HEK293T (cell line): ENCODE measurements around the gene OPCML.
A peak's percentile ranks its signal among the peaks of the same experiment; 100 is the strongest.

Experiments
- CTCF ChIA-PET: fragments of 350-600 bp; formaldehyde crosslinking; extraction: SDS; loops from one replicate; lab custom pipeline; 2021; ENCODE audit warnings: antibody characterized with exemption, inconsistent platforms; lab: Yijun Ruan, JAX
- POLR2A ChIA-PET: fragments of 350-600 bp; formaldehyde crosslinking; extraction: SDS; loops from one replicate; lab custom pipeline; 2020; ENCODE audit warnings: antibody characterized with exemption, inconsistent platforms; lab: Yijun Ruan, JAX
- DNase-seq: peaks from one replicate; pipeline ENCODE4 v3.0.0; 2012; ENCODE audit warnings: mixed read lengths; ENCODE audit errors: extremely low spot score
- ARNT ChIP-seq: fragments of 450-650 bp; IDR thresholded peaks from 2 replicates; pipeline ENCODE4 v1.6.1; 2017; ENCODE audit warnings: mild to moderate bottlenecking
- BHLHE40 ChIP-seq: fragments of 450-650 bp; IDR thresholded peaks from 2 replicates; pipeline ENCODE4 v1.6.1; 2016; ENCODE audit warnings: mild to moderate bottlenecking, moderate library complexity, borderline replicate concordance
- CTBP1 ChIP-seq: fragments of 450-650 bp; IDR thresholded peaks from 2 replicates; pipeline ENCODE4 v1.6.1; 2016; ENCODE audit warnings: borderline replicate concordance
- ELF4 ChIP-seq: fragments of 450-650 bp; IDR thresholded peaks from 2 replicates; pipeline ENCODE4 v1.6.1; 2017; ENCODE audit warnings: antibody characterized with exemption
- FOXA1 ChIP-seq: fragments of 450-650 bp; IDR thresholded peaks from 2 replicates; pipeline ENCODE4 v1.6.1; 2016; ENCODE audit warnings: mild to moderate bottlenecking
- FOXK2 ChIP-seq: fragments of 450-650 bp; IDR thresholded peaks from 2 replicates; pipeline ENCODE4 v1.6.1; 2016; ENCODE audit warnings: mild to moderate bottlenecking
- FOXM1 ChIP-seq: fragments of 450-650 bp; IDR thresholded peaks from 2 replicates; pipeline ENCODE4 v1.6.1; 2017; ENCODE audit warnings: mild to moderate bottlenecking, borderline replicate concordance
- HDGF ChIP-seq: fragments of 450-650 bp; IDR thresholded peaks from 2 replicates; pipeline ENCODE4 v1.6.1; 2017; ENCODE audit warnings: antibody characterized with exemption, borderline replicate concordance
- L3MBTL2 ChIP-seq: fragments of 450-650 bp; conservative IDR thresholded peaks from 2 replicates; pipeline ENCODE4 v1.6.1; 2016; ENCODE audit warnings: mild to moderate bottlenecking
- LEF1 ChIP-seq: fragments of 450-650 bp; IDR thresholded peaks from 2 replicates; pipeline ENCODE4 v1.6.1; 2017; ENCODE audit warnings: mild to moderate bottlenecking, borderline replicate concordance
- NFRKB ChIP-seq: fragments of 450-650 bp; IDR thresholded peaks from 2 replicates; pipeline ENCODE4 v1.6.1; 2016; ENCODE audit warnings: mild to moderate bottlenecking, moderate library complexity
- SP1 ChIP-seq: fragments of 450-650 bp; IDR thresholded peaks from 2 replicates; pipeline ENCODE4 v1.6.1; 2017
- SUZ12 ChIP-seq: fragments of 450-650 bp; IDR thresholded peaks from 2 replicates; pipeline ENCODE4 v1.6.1; 2016; ENCODE audit warnings: mild to moderate bottlenecking
- TARDBP ChIP-seq: fragments of 450-650 bp; IDR thresholded peaks from 2 replicates; pipeline ENCODE4 v1.6.1; 2016
- ZNF384 ChIP-seq: fragments of 450-650 bp; IDR thresholded peaks from 2 replicates; pipeline ENCODE4 v1.6.1; 2016
- TF ChIP-seq, protein P1 (sequence below): fragments of 450-650 bp; IDR thresholded peaks from 2 replicates; pipeline ENCODE4 v1.6.1; 2016

OPCML gene

DNA sequence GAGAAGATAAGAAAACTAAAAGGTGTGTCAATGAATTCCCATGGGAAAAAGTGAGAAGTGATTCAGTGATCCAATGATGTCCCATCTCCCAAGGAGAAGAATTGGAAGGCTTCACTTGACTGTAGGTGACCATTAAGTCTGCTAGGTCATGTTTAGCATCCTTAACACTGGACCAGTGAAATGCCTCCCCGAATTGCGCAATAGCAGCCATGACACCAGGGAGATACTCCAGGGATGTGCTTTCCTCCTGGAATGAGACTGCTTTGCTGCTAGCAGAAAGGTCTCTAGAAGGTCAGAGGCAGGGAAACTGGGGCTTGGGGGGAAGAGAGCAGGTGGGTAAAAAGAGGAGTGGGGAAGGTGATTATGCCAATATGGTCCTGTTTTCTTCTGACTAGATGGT, 364.3 kb downstream of the OPCML start:
- ChIA-PET CTCF (no interaction called here), POLR2A (no interaction called here)
- TF ChIP-seq ZNF384 = no peak
- TF ChIP-seq SUZ12 = no peak
- TF ChIP-seq ELF4 = no peak
- TF ChIP-seq SP1 = no peak
- TF ChIP-seq FOXA1 = no peak
- TF ChIP-seq, protein P1, sequence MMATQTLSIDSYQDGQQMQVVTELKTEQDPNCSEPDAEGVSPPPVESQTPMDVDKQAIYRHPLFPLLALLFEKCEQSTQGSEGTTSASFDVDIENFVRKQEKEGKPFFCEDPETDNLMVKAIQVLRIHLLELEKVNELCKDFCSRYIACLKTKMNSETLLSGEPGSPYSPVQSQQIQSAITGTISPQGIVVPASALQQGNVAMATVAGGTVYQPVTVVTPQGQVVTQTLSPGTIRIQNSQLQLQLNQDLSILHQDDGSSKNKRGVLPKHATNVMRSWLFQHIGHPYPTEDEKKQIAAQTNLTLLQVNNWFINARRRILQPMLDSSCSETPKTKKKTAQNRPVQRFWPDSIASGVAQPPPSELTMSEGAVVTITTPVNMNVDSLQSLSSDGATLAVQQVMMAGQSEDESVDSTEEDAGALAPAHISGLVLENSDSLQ = no peak
- no peak for TF ChIP-seq LEF1
- TF ChIP-seq BHLHE40 = no peak
- TF ChIP-seq CTBP1 = no peak
- TF ChIP-seq NFRKB = no peak
- TF ChIP-seq FOXM1 = no peak
- TF ChIP-seq ARNT = no peak
- no peak for DNase-seq

DNA sequence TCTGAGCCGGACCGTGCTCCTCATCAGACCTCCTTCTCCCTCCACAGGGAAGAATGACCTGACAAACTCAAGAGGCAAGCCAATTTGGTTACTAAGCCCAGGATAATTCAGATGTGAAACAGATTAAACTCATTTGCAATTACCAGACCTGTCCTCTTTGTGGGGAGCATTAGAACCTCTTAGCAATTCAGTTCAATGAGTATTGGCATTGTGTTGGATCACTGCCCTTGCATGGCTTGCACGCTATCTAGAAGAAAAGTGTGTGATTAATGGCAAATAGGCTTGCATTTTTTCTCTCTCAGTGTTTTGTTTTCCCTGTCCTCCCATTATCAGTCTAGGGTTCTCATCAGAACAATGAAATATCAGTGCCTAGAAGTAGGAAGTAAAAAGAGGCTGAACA, 365.6 kb downstream of the OPCML start:
- CTCF ChIA-PET = no interaction called here
- POLR2A ChIA-PET = no interaction called here
- DNase-seq = no peak
- TF ChIP-seq L3MBTL2 = no peak

GRCh38 chr11:133164986-133165385, 367.3 kb downstream of the OPCML start:
- no peak for DNase-seq
- POLR2A ChIA-PET = no interaction called here
- TF ChIP-seq NFRKB (no peak), FOXA1 (no peak), ELF4 (no peak), SP1 (no peak), L3MBTL2 (no peak), CTBP1 (no peak), ZNF384 (no peak), ARNT (no peak), SUZ12 (no peak), FOXK2 (no peak), LEF1 (no peak), HDGF (no peak), FOXM1 (no peak)
- CTCF ChIA-PET = interaction anchor here (0.7 to 0.9 kb wide), 2 partner anchors 9 to 87 kb away, joined by 3 read pairs; no protein-coding TSS in a partner anchor

DNA sequence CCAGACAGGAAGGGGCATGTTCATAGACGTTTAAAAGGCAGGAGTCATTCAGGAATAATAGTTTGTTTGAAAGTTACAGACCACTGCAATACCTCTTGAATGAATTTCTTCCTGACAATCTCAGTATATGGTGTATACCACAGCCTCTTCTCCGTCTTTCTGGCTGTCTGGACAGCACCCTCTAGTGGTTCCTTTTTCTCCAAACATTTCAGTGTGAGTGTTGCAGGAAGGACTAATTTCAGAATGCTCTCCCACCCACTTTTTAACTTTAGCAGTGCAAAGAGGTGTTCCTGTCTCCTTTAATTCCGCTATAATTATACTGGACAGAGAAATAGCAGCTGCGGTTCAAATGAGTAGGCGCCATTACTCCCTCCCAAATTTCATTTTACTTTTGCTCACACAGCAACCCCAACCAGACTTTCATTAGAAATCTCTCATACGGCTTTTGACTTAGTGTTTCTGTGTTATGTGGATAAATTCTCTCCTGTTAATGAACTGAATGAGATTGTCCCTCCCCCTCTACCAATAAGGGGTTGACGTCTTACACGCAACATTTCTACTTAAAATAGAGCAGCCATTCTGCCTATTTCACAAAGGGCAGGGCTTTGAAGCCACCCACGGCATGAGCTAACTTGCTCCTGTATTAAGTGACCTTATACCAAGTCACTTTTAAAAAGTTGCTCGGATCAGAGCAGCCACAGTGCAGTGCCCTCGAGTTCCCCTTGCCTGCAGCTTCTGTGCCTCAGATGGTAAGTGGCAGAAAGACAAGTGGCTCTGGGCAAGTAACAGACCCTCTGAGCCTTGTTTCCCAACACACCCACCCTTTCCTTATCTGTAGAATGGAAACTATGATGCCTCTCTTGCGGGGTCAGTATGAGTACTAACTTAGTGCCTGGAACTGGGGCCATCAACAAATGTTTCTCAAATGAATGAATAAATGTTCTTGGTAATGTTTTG, 368.6 kb downstream of the OPCML start:
- TF ChIP-seq FOXK2 (no peak), HDGF (no peak), L3MBTL2 (no peak), CTBP1 (no peak), ELF4 (no peak), TARDBP (no peak), ARNT (no peak), NFRKB (no peak), SP1 (no peak), FOXM1 (no peak), SUZ12 (no peak), ZNF384 (no peak), FOXA1 (no peak), LEF1 (no peak), BHLHE40 (no peak)
- TF ChIP-seq, protein P1 = no peak
- CTCF ChIA-PET = no interaction called here
- DNase-seq = peak; percentile 52
- POLR2A ChIA-PET = no interaction called here

DNA sequence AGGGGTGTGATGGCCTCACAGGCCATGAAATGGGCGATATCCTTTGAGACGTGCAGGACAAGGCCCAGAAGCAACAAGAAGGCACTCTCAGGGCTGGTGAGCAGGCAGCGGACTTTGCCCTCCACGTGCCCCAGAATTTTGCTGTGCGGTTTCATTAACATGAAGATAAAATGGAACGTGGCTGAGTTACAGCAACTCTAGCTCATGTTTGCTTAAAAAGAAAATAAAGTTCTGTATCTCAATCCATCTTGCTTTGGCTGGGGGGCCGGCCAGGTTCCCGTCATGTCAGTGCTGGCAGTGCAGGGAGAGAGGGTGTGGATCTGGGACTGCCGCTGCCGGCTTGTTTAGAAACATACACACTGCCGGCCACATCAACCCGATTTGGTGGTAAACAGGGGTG, 370.1 kb downstream of the OPCML start:
- DNase-seq = no peak
- CTCF ChIA-PET = no interaction called here
- POLR2A ChIA-PET = no interaction called here
- TF ChIP-seq, protein P1 = no peak
- TF ChIP-seq FOXK2 = no peak
- TF ChIP-seq HDGF = no peak
- no peak for TF ChIP-seq NFRKB
- no peak for TF ChIP-seq CTBP1
- no peak for TF ChIP-seq ZNF384
- TF ChIP-seq TARDBP = no peak
- no peak for TF ChIP-seq SUZ12
- no peak for TF ChIP-seq LEF1
- TF ChIP-seq ELF4 = no peak
- TF ChIP-seq L3MBTL2 = no peak
- TF ChIP-seq FOXA1 = no peak
- TF ChIP-seq ARNT = no peak
- TF ChIP-seq BHLHE40 = no peak
- TF ChIP-seq FOXM1 = no peak
- no peak for TF ChIP-seq SP1

- TF ChIP-seq FOXM1 (no peak), L3MBTL2 (no peak), ELF4 (no peak), SP1 (no peak), FOXA1 (no peak), SUZ12 (no peak), FOXK2 (no peak), TARDBP (no peak), CTBP1 (no peak), ZNF384 (no peak), BHLHE40 (no peak), NFRKB (no peak), ARNT (no peak), HDGF (no peak)
- TF ChIP-seq, protein P1 = no peak
- ChIA-PET CTCF (no interaction called here), POLR2A (no interaction called here)
- DNase-seq = no peak
These were observed 371.5 kb downstream of the OPCML start for GRCh38 chr11:133160754-133161153.
